HUES64 (cell line): ENCODE results near the gene INHBE.
"Not testable (repeated sequence)": the region's sequence is repeated elsewhere in the genome, so short reads cannot be mapped to it uniquely, and the experiment has no call there.

Experiments
- H3K27ac ChIP-seq: 2 replicates; pipeline ENCODE4 v1.7.0; 2013; ENCODE audit warnings: low read depth, low read length, inconsistent platforms
- H3K27me3 ChIP-seq: 2 replicates; pipeline ENCODE4 v1.6.1; 2013; ENCODE audit warnings: mild to moderate bottlenecking, low read length; ENCODE audit not compliant: insufficient read depth
- H3K36me3 ChIP-seq: 2 replicates; pipeline ENCODE4 v1.6.1; 2013; ENCODE audit warnings: mild to moderate bottlenecking, low read length; ENCODE audit not compliant: insufficient read depth
- H3K4me1 ChIP-seq: 2 replicates; pipeline ENCODE4 v1.6.1; 2013; ENCODE audit warnings: mild to moderate bottlenecking, low read length, moderate library complexity; ENCODE audit not compliant: insufficient read depth
- H3K4me3 ChIP-seq: 2 replicates; pipeline ENCODE4 v1.5.1; 2013; ENCODE audit warnings: mild to moderate bottlenecking, low read length, moderate library complexity
- H3K9ac ChIP-seq: 2 replicates; pipeline ENCODE4 v1.6.1; 2013; ENCODE audit warnings: mild to moderate bottlenecking, low read depth, low read length
- H3K9me3 ChIP-seq: 2 replicates; pipeline ENCODE4 v1.6.1; 2013; ENCODE audit warnings: low read depth, low read length; ENCODE audit not compliant: insufficient read depth
- WGBS: fragments of 150-250, 120-280 bp; methylation state at CpG from one replicate; pipeline ENCODE4 v1.1.7; 2013; ENCODE audit warnings: missing lambda C conversion rate; 5-methylcytosine and 5-hydroxymethylcytosine counted together

Gene INHBE

GRCh38 chr12:57429473-57430111 lies 25.5 kb upstream of the INHBE start:
- WGBS = 46% methylated on average over 8 of the region's 9 CpGs
- Histone ChIP-seq H3K9me3 (no peaks in the 10 kb centered on the region), H3K27me3 (no peaks in the 10 kb centered on the region), H3K4me1 (peaks cover 13% of the 10 kb centered on the region; the same call in 1 of the 2 replicates), H3K36me3 (no peaks in the 10 kb centered on the region), H3K9ac (peak overlapping the region; percentile 80), H3K4me3 (peak overlapping the region; percentile 66), H3K27ac (peak overlapping the region; percentile 53)

GRCh38 chr12:57430112-57430930 lies 24.8 kb upstream of the INHBE start:
- H3K4me1 ChIP-seq = peaks cover 13% of the 10 kb centered on the region; the same call in 1 of the 2 replicates
- no peaks in the 10 kb centered on the region for H3K36me3 ChIP-seq
- H3K9ac ChIP-seq = peak overlapping the region; percentile 80
- H3K4me3 ChIP-seq = peak overlapping the region; percentile 66
- H3K9me3 ChIP-seq = no peaks in the 10 kb centered on the region
- WGBS = 1% methylated on average over 74 of the region's 74 CpGs
- peak overlapping the region; percentile 53 for H3K27ac ChIP-seq
- H3K27me3 ChIP-seq = no peaks in the 10 kb centered on the region

- Histone ChIP-seq H3K27ac (peak within 1 kb of the TSS; percentile 59), H3K4me1 (peaks cover 13% of the 10 kb centered on the region; the same call in 1 of the 2 replicates), H3K36me3 (no peaks in the 10 kb centered on the region), H3K9me3 (no peaks in the 10 kb centered on the region), H3K9ac (peak within 1 kb of the TSS; percentile 80), H3K4me3 (peak within 1 kb of the TSS; percentile 66), H3K27me3 (no peaks in the 10 kb centered on the region)
- 10% methylated on average over 41 of the region's 41 CpGs for WGBS
Measured at GRCh38 chr12:57430931-57431566, 24.1 kb upstream of the INHBE start, which contains the start of gene R3HDM2. Gene R3HDM2 (minus strand): TSS chr12:57431043. CDS start chr12:57310428, 120,615 bp downstream.

- H3K9ac ChIP-seq = peak overlapping the region; percentile 80; the same call in 1 of the 2 replicates
- no peak overlapping the region; the same call in 1 of the 2 replicates for H3K27ac ChIP-seq
- H3K36me3 ChIP-seq = no peaks in the 10 kb centered on the region
- peak overlapping the region; percentile 66 for H3K4me3 ChIP-seq
- H3K4me1 ChIP-seq = peaks cover 13% of the 10 kb centered on the region; the same call in 1 of the 2 replicates
- H3K9me3 ChIP-seq = no peaks in the 10 kb centered on the region
- WGBS = 92% methylated on average over 10 of the region's 11 CpGs
- no peaks in the 10 kb centered on the region for H3K27me3 ChIP-seq
Measured at GRCh38 chr12:57431654-57432188, 23.4 kb upstream of the INHBE start.

GRCh38 chr12:57433370-57433769 lies 21.7 kb upstream of the INHBE start:
- peaks cover 13% of the 10 kb centered on the region; the same call in 1 of the 2 replicates for H3K4me1 ChIP-seq
- H3K9ac ChIP-seq = no peak overlapping the region
- H3K4me3 ChIP-seq = no peak overlapping the region
- H3K9me3 ChIP-seq = no peaks in the 10 kb centered on the region
- 92% methylated on average over 3 of the region's 3 CpGs for WGBS
- H3K27me3 ChIP-seq = no peaks in the 10 kb centered on the region
- no peak overlapping the region for H3K27ac ChIP-seq
- H3K36me3 ChIP-seq = no peaks in the 10 kb centered on the region

GRCh38 chr12:57434517-57435223 lies 20.4 kb upstream of the INHBE start, which contains the start of gene INHBC:
Gene INHBC (plus strand): TSS chr12:57434784. CDS start chr12:57434887, 103 bp downstream.
- Histone ChIP-seq H3K4me1 (peaks cover 8% of the 10 kb centered on the region; the same call in 1 of the 2 replicates), H3K9ac (no peak within 1 kb of the TSS), H3K4me3 (no peak within 1 kb of the TSS), H3K27ac (no peak within 1 kb of the TSS), H3K36me3 (no peaks in the 10 kb centered on the region), H3K9me3 (no peaks in the 10 kb centered on the region), H3K27me3 (no peaks in the 10 kb centered on the region)
- 84% methylated on average over 8 of the region's 8 CpGs for WGBS

- 71% methylated on average over 4 of the region's 4 CpGs for whole genome bisulfite sequencing
- no peak overlapping the region for H3K4me3 ChIP-seq
- H3K9ac ChIP-seq = no peak overlapping the region
- H3K9me3 ChIP-seq = no peaks in the 10 kb centered on the region
- no peaks in the 10 kb centered on the region for H3K27me3 ChIP-seq
- H3K36me3 ChIP-seq = no peaks in the 10 kb centered on the region
- H3K4me1 ChIP-seq = peaks cover 5% of the 10 kb centered on the region; the same call in 1 of the 2 replicates
- no peak overlapping the region for H3K27ac ChIP-seq
Measured at GRCh38 chr12:57435293-57435692, 19.8 kb upstream of the INHBE start.

GRCh38 chr12:57438400-57438799 lies 16.7 kb upstream of the INHBE start:
- WGBS = 93% methylated on average over 1 of the region's 1 CpG
- no peaks in the 10 kb centered on the region for H3K27me3 ChIP-seq
- no peak overlapping the region for H3K27ac ChIP-seq

GRCh38 chr12:57439762-57440266 lies 15.3 kb upstream of the INHBE start:
- Histone ChIP-seq H3K9me3 (no peaks in the 10 kb centered on the region), H3K36me3 (no peaks in the 10 kb centered on the region)

More at GRCh38 chr12:57438400-57438799, 16.7 kb upstream of the INHBE start:
- H3K4me3 ChIP-seq = no peak overlapping the region
- H3K9ac ChIP-seq = no peak overlapping the region
- H3K9me3 ChIP-seq = no peaks in the 10 kb centered on the region
- H3K4me1 ChIP-seq = no peaks in the 10 kb centered on the region
- no peaks in the 10 kb centered on the region for H3K36me3 ChIP-seq

GRCh38 chr12:57441393-57441792 lies 13.7 kb upstream of the INHBE start:
- WGBS = 79% methylated on average over 2 of the region's 2 CpGs
- not testable (repeated sequence) for H3K27me3 ChIP-seq, H3K27ac ChIP-seq, H3K36me3 ChIP-seq, H3K9ac ChIP-seq, H3K4me1 ChIP-seq, H3K9me3 ChIP-seq, H3K4me3 ChIP-seq

More at GRCh38 chr12:57439762-57440266, 15.3 kb upstream of the INHBE start:
- Histone ChIP-seq H3K27me3 (no peaks in the 10 kb centered on the region), H3K27ac (no peak overlapping the region), H3K4me3 (no peak overlapping the region), H3K4me1 (no peaks in the 10 kb centered on the region), H3K9ac (no peak overlapping the region)
- 88% methylated on average over 3 of the region's 4 CpGs for WGBS
